ENCODE results near the gene ZMYND11.
"Not testable (repeated sequence)": the region's sequence is repeated elsewhere in the genome, so short reads cannot be mapped to it uniquely, and the experiment has no call there.

ZMYND11 gene

DNA sequence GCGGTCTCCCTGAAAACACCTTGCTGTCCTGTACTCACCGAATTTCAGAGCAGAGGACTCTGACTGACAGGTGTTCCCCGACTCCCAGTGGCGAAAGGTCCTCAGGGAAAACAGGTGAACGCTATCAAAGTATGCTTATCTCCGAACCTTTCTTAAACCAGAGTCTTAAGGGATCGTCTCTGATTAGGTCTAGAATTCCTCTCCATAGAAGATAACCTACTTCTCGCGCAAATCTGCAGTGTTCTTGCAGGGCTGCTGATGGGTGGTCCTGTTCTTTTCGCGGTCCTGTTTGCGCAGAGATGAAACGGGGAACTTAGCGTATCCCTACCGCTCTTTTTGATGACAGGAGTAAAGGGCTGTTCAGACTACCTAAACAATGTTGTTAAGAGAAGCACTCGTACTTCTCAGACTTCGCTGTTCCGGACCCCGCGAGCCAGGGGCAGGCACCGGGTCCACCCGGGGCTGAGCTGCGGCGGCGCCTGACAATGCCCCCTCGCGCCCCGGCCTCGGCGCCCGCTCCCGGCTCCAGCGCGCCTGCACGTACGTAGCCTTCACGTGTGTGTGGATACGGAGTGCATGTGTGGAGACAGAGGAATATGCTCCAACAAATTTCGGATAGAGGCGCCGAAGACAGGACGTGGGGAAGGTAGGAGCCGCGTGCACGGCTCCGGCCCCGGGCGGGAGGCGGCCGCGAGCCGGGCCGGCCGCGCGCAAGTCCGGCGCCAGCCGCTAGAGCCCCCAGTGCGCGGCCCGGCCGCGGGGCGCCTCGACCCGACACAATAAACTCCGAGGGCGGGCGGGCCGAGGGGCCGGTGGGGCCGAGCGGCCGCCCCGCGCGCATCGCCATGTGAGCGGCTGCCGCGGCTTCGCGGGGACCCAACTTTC lies 766 bp upstream of the ZMYND11 start:
- peak in 1 of 2 experiments; percentile 4 for DNase-seq

GRCh38 chr10:135601-136464 lies 578 bp downstream of the ZMYND11 start:
- DNase-seq, result peak in 1 of 2 experiments; percentile 7

DNA sequence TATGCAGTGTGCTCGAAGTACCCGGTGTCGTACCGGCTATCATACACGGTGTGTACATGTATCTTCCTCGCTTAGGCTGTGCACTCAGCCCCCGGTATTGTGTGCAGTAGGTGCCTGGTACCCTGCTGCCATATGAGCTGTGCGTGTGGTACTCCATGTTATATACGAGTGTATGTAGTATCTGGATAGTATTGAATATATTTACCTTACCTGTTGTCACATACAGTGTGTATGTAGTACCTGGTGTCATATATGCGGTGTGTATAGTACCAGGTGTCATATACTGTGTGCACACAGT lies 1.2 kb downstream of the ZMYND11 start:
- DNase-seq, result no peak

- DNase-seq, result peak in 1 of 2 experiments; percentile 1
Measured at GRCh38 chr10:137031-137430, 1.8 kb downstream of the ZMYND11 start.

DNA sequence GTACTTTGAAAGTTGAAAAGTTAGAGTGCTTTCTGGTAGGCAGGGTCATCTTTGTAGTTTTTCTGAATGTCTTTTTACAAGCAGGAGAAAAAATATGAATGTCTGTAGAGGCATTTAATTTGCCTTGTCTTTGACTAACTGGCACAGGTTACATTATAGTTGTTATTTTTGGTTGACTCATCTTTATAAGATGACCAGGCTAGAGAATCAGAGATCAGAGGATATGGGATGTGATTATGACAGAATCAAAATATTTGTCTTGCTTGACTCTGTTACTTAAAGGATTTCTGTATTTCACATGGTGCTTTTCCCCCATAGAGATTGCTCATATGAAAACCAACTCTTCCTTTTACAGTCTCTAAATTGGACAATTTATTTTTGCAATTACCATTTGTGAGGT lies 2.4 kb downstream of the ZMYND11 start:
- DNase-seq, result no peak

- no peak for DNase-seq
Measured at GRCh38 chr10:142371-142770, 7.1 kb downstream of the ZMYND11 start.

GRCh38 chr10:152915-153314 lies 17.7 kb downstream of the ZMYND11 start:
- no peak for DNase-seq

GRCh38 chr10:154348-154747 lies 19.1 kb downstream of the ZMYND11 start:
- DNase-seq, result no peak

- no peak for DNase-seq
Measured at GRCh38 chr10:167383-167782, 32.1 kb downstream of the ZMYND11 start.

DNA sequence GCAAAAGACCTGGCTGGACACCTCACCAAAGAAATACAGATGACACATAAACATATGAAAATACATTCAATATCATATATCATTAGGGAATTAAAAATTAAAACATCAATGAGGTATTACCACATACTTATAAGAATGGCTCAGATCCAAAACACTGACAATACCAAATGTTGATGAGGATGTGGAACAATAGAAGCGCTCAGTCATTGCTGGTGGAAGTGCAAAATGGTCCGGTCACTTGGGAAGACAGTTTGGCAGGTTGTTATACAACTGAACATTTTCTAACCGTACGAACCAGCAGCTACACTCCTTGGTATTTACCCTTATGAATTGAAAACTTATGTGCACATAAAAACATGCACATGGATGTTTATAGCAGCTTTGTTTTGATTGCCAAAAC lies 38.5 kb downstream of the ZMYND11 start:
- DNase-seq, result no peak

- DNase-seq, result no peak
Measured at GRCh38 chr10:176677-177076, 41.4 kb downstream of the ZMYND11 start.

DNA sequence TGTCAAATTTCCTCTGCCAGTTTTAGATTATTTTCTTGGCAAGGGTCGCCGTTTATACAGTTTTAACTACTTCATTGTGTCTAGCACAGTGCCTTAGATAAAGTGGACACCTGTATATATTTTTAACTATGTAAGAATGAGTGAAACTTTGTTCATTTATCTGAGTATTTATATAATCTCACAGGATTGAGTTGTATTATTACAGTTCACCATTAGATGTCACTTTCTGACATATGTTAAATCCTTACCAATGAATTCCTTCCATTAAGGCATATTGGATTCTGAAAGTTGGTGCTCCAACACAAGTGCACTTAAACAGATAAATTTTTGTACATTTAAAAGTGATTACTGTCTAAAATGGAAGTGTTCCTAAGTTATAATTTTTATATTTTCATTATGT lies 43.0 kb downstream of the ZMYND11 start:
- DNase-seq, result peak in 1 of 2 experiments; percentile 1

DNA sequence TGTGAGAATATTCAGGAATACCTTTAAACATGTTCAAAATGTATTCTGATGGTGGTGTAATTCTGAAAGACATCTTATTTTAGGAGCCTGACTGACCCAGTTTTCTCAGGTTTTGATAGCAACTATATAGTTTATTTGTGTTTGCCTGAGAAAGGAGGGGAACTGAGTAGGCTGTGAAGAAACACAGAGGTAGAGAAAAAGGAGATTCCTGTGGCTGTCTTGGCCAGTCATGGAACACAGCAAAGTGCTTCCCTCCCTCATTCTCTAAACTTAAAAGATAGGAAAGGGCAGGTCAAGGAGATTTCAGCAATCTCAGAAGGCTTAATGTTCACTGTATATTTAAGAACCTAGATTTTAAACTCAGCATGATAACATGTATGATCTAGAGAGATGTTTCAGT lies 43.5 kb downstream of the ZMYND11 start:
- no peak for DNase-seq

- DNase-seq, result no peak
Measured at GRCh38 chr10:182441-183201, 47.4 kb downstream of the ZMYND11 start.

- no peak for DNase-seq
Measured at GRCh38 chr10:184174-184573, 48.9 kb downstream of the ZMYND11 start.

- no peak for DNase-seq
Measured at GRCh38 chr10:184911-185310, 49.7 kb downstream of the ZMYND11 start.

GRCh38 chr10:185571-185970 lies 50.3 kb downstream of the ZMYND11 start:
- DNase-seq, result not testable (repeated sequence)

DNA sequence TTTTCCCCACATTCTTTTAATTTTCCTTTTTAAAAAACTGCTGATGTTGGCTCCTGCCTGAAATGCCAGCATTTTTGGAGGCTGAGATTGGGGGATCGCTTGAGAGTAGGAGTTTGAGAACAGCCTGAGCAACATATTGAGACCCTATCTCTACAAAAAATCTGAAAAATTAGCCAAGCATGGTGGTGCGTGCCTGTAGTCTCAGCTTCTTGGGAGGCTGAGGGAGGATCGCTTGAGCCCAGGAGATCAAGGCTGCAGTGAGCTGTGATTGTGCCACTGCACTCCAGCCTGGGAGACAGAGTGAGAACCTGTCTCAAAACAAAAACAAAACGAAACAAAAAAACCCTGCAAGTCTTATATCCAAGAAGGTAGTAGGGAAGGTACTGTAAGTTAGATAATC lies 51.7 kb downstream of the ZMYND11 start:
- DNase-seq, result no peak

- DNase-seq, result no peak
Measured at GRCh38 chr10:188546-188945, 53.3 kb downstream of the ZMYND11 start.

- DNase-seq, result no peak
Measured at GRCh38 chr10:190216-190615, 55.0 kb downstream of the ZMYND11 start.

GRCh38 chr10:191703-192518 lies 56.7 kb downstream of the ZMYND11 start:
- no peak for DNase-seq

DNA sequence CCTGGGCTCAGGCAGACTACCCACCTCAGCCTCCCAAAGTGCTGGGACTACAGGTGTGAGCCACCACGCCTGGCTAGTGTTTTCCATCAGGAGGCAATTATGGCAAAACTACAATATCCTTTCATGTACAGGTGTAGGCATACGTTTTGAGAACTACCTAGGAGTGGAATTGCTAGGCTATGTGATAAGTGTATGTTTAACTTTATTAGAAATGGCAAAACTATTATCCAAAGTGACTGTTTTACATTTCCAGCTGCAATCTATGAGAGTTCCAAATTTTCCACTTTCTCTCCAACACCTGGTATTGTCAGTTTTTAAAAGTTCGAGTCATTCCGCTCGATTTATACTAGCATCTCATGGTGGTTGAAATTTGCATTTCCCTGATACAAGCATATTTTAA lies 59.0 kb downstream of the ZMYND11 start:
- DNase-seq, result no peak
